Heart left ventricle (tissue), 13 donors: ENCODE measurements around the gene POGK.

Source experiments
- CTCF ChIP-seq, 12 donors: fragments of 200-600 bp; sonication (generic) in 4 of 12; IDR thresholded peaks; one replicate each; pipeline versions ENCODE4 v1.5.0 to v1.8.0; 2018 to 2022; ENCODE audit warnings: antibody characterized with exemption in 12 of 12, mild to moderate bottlenecking in 5 of 12
- POLR2A ChIP-seq, 2 donors: fragments of 450-650 bp; IDR thresholded peaks; one replicate each; pipeline ENCODE4 v1.6.1; 2017; ENCODE audit warnings: antibody characterized with exemption in 2 of 2, mild to moderate bottlenecking in 2 of 2, moderate library complexity in 2 of 2
- donor health status: ischemic (EF 13 %, LVEDD 7.1; RV severe dilation, severe dysfunction).
- donor health status: DM: no; HTN: yes; CAD: no.
- donor health status: DM: no; HTN: no; CAD: no.
- donor health status: ischemic (EF 25% LVEDD 6.9; RV normal size, moderate dysfunction).
- donor health status: ischemic (EF 25% LVEDD 5.7; RV mildly dilated, moderate dysfunction).
- donor health status: ischemic (EF 35%, LVEDD 5.7; RV mildly dilated, moderate dysfunction).
- donor health status: nonischemic (EF 11% LVEDD 7.7; RV severe dilation, severe dysfunction).
- donor health status: DM: yes; HTN: yes; CAD: no.
- donor health status: PGD.
- donor health status: ischemic (EF 29% LVEDD 5.4; RV normal size, mild dysfunction).
- donor health status: nonischemic (EF 23%, LVEDD 6.1; RV moderate dilation, normal function).

- TF ChIP-seq CTCF (IDR thresholded peaks at IDR 0.05) = no peak
- TF ChIP-seq POLR2A (IDR thresholded peaks at IDR 0.05) = no peak
Observed at GRCh38 chr1:166811691-166812090, 27.6 kb upstream of the POGK start.
